NCI-H2029 (cell line): Measurements from ENCODE around the gene CLCN5.

Experiments
- DNase-seq: peaks from one replicate; lab custom pipeline; 2025; lab: John Stamatoyannopoulos, UW

Gene CLCN5

DNA sequence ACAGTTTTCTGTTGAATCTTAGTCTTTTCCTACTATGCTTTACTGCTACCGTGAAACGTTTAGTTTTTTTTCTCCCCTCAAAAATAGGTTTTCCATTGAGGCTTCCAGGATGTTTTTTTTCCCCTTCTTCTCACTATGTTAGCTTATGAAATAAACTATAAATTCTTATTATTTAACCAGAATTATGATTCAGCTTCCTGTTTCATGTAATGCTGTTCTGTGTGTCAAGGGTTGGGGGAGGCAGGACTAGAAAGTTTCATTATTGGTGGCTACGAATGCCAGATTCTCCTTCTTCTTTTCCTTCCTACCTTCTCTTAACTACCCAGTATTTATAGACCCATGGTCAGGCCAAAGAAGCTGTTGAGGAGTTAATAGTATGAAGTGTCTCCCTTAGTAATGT, 11.8 kb downstream of the CLCN5 start:
- no peak for DNase-seq

GRCh38 chrX:49934729-49935128, 12.3 kb downstream of the CLCN5 start:
- DNase-seq, result no peak

- no peak for DNase-seq
Observed at GRCh38 chrX:49947781-49948180, 25.4 kb downstream of the CLCN5 start.

DNA sequence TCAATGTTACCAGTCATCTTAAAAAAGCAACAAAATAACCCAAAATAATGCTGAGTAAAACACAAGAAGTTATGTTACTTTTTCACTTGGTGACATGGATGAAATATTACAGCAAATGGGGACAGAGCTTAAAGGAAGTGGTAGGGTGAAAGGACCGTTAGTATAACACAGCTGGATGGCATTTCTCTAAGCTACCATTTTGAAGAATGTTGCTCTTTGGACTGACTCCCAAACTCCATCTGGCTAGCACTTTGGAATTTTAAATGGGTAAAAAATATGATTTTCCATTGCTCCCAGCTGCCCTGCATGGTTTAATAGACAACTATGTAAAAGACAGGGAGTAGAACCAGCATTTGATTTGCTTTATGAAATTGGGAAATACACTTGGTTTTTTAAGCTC, 27.6 kb downstream of the CLCN5 start:
- DNase-seq, result no peak

- no peak for DNase-seq
Observed at GRCh38 chrX:49951524-49952193, 29.3 kb downstream of the CLCN5 start.

- no peak for DNase-seq
Observed at GRCh38 chrX:49956313-49956712, 33.9 kb downstream of the CLCN5 start.

DNA sequence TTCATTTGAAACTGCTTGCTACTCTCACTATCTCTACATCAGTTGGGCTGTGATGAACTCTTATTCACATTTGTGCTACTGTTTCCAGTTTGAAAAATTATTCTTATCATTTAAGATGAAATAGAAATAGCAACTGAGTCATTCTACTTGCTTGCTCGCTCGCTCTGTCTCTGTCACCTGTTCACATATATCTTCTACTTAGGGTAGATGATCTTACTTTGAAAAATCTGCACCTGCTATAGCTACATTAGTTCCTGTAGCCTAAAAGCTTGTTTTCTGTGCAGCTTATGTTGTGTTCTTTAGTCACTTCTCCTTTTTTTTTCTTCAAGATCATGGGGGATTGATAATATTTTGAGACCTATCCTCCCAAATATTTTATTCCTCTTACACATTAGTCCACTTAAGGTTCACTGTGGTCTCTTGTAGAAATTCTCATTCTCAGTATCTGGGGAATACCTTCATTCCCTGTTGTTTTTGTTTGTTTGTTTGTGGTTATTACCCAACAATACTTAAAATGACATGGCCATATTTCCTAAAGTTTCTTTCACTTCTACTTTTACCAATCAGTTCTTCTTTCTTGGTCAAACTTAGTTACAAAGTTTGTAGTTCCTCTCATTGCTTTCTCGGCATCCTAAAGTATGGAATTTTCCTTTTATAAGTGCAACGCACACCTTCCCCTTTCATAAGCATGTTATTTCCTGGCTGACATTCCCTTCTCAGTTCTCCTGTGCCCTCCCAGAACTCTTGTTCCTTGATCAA, 36.5 kb downstream of the CLCN5 start:
- DNase-seq, result no peak

GRCh38 chrX:49959602-49960001, 37.2 kb downstream of the CLCN5 start:
- DNase-seq, result no peak

GRCh38 chrX:49960061-49960460, 37.7 kb downstream of the CLCN5 start:
- DNase-seq, result no peak

DNA sequence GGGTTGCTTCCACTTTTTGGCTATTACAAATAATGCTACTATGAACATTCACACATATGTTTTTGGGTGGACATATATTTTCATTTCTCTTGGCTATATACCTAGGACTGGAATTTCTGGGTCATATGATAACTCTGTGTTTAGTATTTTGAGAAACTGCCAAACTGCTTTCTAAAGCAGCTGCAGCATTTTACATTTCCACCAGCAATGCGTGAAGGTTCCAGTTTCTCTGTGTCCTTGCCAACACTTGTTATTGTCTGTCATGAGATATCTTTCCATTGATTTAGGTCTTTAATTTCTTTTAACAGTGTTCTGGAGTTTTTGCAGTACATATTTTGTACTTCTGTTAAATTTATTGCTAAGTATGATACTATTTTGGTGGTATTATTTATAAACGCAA, 48.3 kb downstream of the CLCN5 start:
- DNase-seq, result no peak

DNA sequence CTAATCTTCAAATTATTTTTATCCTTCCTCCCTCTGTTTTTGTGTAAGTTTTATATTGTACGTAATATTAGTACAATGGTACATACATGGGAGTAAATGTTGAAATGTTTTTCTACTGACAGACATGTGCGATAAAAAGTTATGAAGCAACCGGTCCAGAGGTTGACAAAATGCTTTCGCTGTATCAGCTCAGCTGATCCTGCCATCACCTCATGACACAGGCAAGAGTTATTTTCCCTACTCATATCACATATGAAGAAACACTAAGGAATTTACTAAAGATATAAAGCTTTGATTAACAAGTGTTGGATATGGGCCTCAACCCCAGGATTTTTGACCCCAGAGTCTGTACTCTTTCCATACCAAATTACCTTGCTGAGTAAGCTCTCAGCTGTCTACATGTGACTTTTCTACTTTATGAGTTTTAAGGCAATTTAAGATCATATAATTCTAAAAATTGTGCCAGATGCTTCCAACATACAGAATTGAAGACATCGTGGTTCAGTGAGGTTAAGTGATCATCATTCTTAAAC, 50.0 kb downstream of the CLCN5 start:
- no peak for DNase-seq

GRCh38 chrX:49976682-49977197, 54.3 kb downstream of the CLCN5 start:
- DNase-seq, result no peak

DNA sequence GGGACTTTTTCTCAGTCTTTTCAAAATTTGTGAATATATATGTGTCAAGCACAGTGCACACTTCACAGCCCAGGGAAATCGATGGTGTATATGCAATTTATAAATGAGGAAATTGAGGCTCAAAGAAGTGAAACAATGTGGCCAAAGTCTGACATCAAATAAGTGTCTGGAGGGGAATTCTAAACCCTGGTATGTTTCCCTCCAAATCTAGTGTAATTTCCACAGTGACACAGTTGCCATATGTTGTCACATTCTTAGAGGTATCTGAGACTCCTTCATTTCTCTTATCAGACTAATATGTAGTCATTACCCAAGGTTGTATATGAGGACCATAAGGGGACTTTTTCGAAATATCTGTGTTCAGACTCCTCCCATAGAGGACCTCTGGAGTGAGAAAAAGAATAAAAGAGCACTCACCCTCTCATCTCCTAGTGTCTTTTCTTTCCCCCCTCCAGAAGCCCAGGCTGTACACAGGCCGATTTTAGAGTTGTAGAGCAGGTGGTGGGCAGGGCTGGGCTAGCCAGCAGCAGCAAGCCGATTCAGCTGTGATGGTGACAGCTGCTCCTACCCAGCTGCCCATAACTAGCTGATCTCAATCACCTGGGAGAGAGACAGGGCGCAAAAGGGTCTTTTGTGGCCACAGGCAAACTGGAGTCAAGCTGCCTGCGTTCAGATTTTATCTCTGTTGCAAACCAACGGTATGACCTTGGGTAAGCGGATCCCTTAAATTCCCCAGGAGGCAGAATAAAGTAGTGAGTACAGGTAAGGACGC, 55.1 kb downstream of the CLCN5 start:
- no peak for DNase-seq

- no peak for DNase-seq
Observed at GRCh38 chrX:49978176-49978575, 55.8 kb downstream of the CLCN5 start.

DNA sequence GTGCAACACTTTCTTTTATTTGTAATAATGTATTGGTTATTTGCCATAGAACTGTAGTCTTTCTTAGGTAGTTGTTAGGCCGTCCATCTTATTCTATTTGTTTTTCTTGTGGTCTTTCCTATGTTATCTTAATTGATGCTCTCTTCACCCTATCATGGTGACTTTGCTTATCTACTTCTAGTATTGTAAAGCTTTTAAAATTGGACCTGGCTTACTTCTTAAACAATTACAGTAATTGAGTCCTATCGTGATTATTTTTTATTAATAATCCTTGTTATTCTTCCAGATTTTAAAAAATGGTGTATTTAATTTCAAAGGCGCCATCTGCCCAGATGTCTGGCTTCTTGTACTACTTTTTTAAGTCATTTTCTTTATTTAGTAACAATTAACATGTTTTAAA, 63.7 kb downstream of the CLCN5 start:
- DNase-seq, result no peak

- no peak for DNase-seq
Observed at GRCh38 chrX:49987651-49988050, 65.3 kb downstream of the CLCN5 start.

- DNase-seq, result no peak
Observed at GRCh38 chrX:49988143-49988542, 65.7 kb downstream of the CLCN5 start.

GRCh38 chrX:49991758-49992157, 69.4 kb downstream of the CLCN5 start:
- no peak for DNase-seq

GRCh38 chrX:49992853-49993252, 70.5 kb downstream of the CLCN5 start:
- no peak for DNase-seq

GRCh38 chrX:49993661-49994060, 71.3 kb downstream of the CLCN5 start:
- no peak for DNase-seq

- no peak for DNase-seq
Observed at GRCh38 chrX:49995107-49995731, 72.8 kb downstream of the CLCN5 start.
